WERI-Rb-1 (cell line): ENCODE data around the gene CLDN22.

Experiments
- DNase-seq: peaks from one replicate; pipeline ENCODE4 v3.0.0-alpha.2; 2020
- H3K27ac ChIP-seq: fragments of 250-450 bp; sonication (Bioruptor Pico); 2 replicates; pipeline ENCODE4 v1.5.1; 2020; ENCODE audit warnings: mild to moderate bottlenecking, moderate library complexity
- H3K27me3 ChIP-seq: fragments of 250-450 bp; sonication (Bioruptor Pico); 2 replicates; pipeline ENCODE4 v1.5.1; 2021; ENCODE audit warnings: mild to moderate bottlenecking, low read depth, moderate library complexity; ENCODE audit not compliant: insufficient read depth, severe bottlenecking
- H3K36me3 ChIP-seq: fragments of 250-450 bp; sonication (Bioruptor Pico); 2 replicates; pipeline ENCODE4 v1.5.1; 2020; ENCODE audit warnings: mild to moderate bottlenecking, moderate library complexity
- H3K4me3 ChIP-seq: 2 replicates; pipeline ENCODE4 v1.5.1; 2011; ENCODE audit warnings: low read depth, mild to moderate bottlenecking, control low read depth, low read length
- H3K9me3 ChIP-seq: fragments of 250-450 bp; sonication (Bioruptor Pico); 2 replicates; pipeline ENCODE4 v1.5.1; 2021; ENCODE audit warnings: mild to moderate bottlenecking, moderate library complexity; ENCODE audit not compliant: severe bottlenecking
- TF ChIP-seq, protein P1 (sequence below): IDR thresholded peaks from 2 replicates; pipeline ENCODE4 v1.5.1; 2011; ENCODE audit warnings: low read depth, mild to moderate bottlenecking, control low read depth, inconsistent platforms, low read length

The CLDN22 gene

DNA sequence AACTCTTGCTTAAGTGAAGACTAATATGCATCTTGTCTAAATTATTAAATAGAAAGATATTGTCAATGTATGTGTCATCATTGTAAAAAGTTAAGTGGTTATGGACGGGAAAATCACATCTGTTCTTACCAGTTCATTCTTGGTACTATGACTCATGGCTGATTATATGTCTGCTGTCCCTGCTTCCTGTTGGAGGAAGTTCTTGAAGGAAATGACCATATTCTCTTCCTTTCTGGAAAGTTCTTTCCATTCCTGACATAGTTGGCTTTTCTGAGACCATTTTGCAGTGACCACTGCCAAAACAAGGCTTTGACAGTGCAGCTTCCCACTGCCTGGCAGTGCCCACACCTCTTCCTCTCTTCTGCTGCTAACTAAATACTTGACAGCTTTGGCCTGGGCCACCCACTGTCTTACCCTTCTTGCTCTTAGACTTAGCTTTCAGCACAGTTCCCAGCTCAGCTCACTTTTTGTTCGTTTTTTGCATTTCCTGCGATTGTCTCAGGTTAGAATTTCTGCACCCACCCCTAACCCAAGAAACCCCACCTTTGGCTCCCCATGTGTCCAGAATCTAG is 15.4 kb upstream of the CLDN22 start:
- no peaks in the 10 kb centered on the region for H3K36me3 ChIP-seq
- DNase-seq: no peak
- H3K4me3 ChIP-seq: no peak overlapping the region
- no peaks in the 10 kb centered on the region for H3K9me3 ChIP-seq
- H3K27ac ChIP-seq: no peak overlapping the region
- TF ChIP-seq, protein P1, sequence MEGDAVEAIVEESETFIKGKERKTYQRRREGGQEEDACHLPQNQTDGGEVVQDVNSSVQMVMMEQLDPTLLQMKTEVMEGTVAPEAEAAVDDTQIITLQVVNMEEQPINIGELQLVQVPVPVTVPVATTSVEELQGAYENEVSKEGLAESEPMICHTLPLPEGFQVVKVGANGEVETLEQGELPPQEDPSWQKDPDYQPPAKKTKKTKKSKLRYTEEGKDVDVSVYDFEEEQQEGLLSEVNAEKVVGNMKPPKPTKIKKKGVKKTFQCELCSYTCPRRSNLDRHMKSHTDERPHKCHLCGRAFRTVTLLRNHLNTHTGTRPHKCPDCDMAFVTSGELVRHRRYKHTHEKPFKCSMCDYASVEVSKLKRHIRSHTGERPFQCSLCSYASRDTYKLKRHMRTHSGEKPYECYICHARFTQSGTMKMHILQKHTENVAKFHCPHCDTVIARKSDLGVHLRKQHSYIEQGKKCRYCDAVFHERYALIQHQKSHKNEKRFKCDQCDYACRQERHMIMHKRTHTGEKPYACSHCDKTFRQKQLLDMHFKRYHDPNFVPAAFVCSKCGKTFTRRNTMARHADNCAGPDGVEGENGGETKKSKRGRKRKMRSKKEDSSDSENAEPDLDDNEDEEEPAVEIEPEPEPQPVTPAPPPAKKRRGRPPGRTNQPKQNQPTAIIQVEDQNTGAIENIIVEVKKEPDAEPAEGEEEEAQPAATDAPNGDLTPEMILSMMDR: no peak
- H3K27me3 ChIP-seq: no peaks in the 10 kb centered on the region

DNA sequence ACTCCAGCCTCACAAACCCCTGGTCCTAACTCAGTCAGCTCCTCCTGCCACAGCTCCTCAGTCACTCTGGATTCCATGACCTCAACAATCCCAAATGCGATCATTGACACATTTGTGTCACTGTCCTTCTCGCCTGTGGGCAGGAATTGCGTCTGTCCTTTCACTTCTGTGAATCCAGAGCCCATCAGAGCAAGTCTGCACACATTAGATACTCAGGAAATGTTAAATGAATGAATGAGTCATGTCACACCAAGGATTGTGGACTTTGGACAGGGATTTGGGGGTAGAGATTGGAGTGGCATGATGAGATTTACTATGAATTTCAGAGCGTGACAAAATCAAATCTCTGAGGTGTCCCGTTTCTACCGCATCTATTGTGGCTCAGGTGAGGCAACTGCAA is 13.9 kb upstream of the CLDN22 start:
- H3K9me3 ChIP-seq: no peaks in the 10 kb centered on the region
- H3K4me3 ChIP-seq: no peak overlapping the region
- TF ChIP-seq, protein P1: no peak
- H3K27me3 ChIP-seq: no peaks in the 10 kb centered on the region
- no peaks in the 10 kb centered on the region for H3K36me3 ChIP-seq
- no peak overlapping the region for H3K27ac ChIP-seq
- DNase-seq: no peak

DNA sequence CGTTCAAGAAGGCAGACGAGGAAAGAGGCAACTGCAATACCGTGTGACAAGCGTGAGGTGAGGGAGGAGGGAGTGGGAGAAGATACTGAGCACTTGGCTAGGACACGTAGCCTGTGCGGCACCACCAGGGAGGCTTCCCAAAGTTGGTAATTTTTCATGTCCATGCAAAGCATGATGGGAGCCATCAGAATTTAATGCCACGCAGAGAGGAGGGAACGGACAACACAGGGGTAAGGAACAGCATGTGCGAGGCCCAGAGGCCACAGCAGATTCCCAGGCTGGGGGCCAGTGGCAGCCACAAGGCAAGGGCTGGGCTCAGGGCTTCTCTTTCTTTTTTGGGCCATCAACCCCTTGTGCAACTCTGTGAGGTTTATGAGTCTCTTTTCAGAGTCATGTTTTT is 13.1 kb upstream of the CLDN22 start:
- H3K36me3 ChIP-seq: no peaks in the 10 kb centered on the region
- H3K27ac ChIP-seq: no peak overlapping the region
- DNase-seq: no peak
- no peaks in the 10 kb centered on the region for H3K27me3 ChIP-seq
- H3K4me3 ChIP-seq: no peak overlapping the region
- no peaks in the 10 kb centered on the region for H3K9me3 ChIP-seq
- TF ChIP-seq, protein P1: no peak

DNA sequence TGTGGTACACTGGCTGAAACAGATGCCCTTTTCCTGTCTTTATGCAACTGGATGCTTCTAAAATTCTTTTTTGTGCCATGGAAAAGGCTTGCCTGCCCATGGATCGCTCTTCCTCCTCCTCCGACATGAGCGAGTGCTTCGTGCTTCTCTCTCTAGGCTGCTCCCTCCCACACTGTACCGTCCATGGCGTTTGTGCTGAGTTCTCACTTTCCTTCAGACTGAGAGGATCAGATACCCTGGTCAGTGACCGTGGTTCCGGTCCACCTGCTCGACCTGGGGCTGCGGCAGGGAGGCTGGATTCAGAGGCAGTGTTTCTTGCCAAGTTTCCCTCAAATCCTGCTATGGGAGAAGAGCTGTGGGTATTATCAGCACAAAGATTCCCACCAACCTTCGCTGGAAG is 12.4 kb upstream of the CLDN22 start:
- TF ChIP-seq, protein P1: no peak
- DNase-seq: no peak
- no peak overlapping the region for H3K4me3 ChIP-seq
- no peaks in the 10 kb centered on the region for H3K9me3 ChIP-seq
- no peaks in the 10 kb centered on the region for H3K27me3 ChIP-seq
- no peaks in the 10 kb centered on the region for H3K36me3 ChIP-seq
- no peak overlapping the region for H3K27ac ChIP-seq

DNA sequence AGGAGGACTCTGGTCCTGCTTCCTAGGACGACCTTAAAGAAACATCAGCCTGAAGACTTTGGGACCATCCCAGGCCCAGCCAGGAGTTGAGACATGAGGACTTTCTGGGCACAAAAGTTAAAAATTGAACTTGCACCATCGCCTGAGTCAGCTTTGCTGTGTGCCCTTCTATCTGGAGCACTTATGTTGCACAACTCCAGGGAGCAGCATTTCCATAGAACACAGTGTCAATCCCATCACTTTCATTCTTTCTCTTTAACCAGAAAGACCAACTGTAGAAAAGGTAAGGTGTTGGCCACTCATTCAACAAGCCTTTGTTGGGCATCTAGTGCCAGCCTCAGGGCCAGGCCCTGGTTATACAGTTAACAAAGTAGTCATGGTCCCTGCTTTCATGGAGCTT is 10.8 kb upstream of the CLDN22 start:
- Histone ChIP-seq H3K4me3 (no peak overlapping the region), H3K36me3 (no peaks in the 10 kb centered on the region), H3K9me3 (peaks cover 7% of the 10 kb centered on the region), H3K27ac (no peak overlapping the region), H3K27me3 (no peaks in the 10 kb centered on the region)
- TF ChIP-seq, protein P1: no peak
- DNase-seq: no peak
